Mesodermal cell (in vitro differentiated cells): Measurements from ENCODE around the gene NEGR1.
"Not testable (repeated sequence)": the region's sequence is repeated elsewhere in the genome, so short reads cannot be mapped to it uniquely, and the experiment has no call there.

Experiments used
- H3K27ac ChIP-seq: 2 replicates; pipeline ENCODE4 v1.7.0; 2013; ENCODE audit warnings: mild to moderate bottlenecking, low read depth, low read length, moderate library complexity; ENCODE audit not compliant: severe bottlenecking
- H3K36me3 ChIP-seq: 2 replicates; pipeline ENCODE4 v1.7.1; 2013; ENCODE audit warnings: mild to moderate bottlenecking, low read length, moderate library complexity; ENCODE audit not compliant: control insufficient read depth, insufficient read depth
- H3K4me1 ChIP-seq: one replicate; pipeline ENCODE4 v1.7.1; 2013; ENCODE audit warnings: mild to moderate bottlenecking, low read length; ENCODE audit not compliant: insufficient read depth, control insufficient read depth, poor library complexity, severe bottlenecking
- H3K4me3 ChIP-seq: 2 replicates; pipeline ENCODE4 v1.7.0; 2013; ENCODE audit warnings: low read length, control low read depth, mild to moderate bottlenecking; ENCODE audit not compliant: insufficient read depth, poor library complexity, severe bottlenecking; ENCODE audit errors: extremely low read depth
- H3K9me3 ChIP-seq: 2 replicates; pipeline ENCODE4 v1.7.1; 2013; ENCODE audit warnings: mild to moderate bottlenecking, low read length, moderate library complexity; ENCODE audit not compliant: control insufficient read depth
- WGBS, 2 experiments: methylation state at CpG; one replicate each; pipeline ENCODE4 v1.1.5; 2013; ENCODE audit warnings: missing lambda C conversion rate in 2 of 2; ENCODE audit not compliant: insufficient coverage in 2 of 2; 5-methylcytosine and 5-hydroxymethylcytosine counted together

NEGR1 gene

DNA sequence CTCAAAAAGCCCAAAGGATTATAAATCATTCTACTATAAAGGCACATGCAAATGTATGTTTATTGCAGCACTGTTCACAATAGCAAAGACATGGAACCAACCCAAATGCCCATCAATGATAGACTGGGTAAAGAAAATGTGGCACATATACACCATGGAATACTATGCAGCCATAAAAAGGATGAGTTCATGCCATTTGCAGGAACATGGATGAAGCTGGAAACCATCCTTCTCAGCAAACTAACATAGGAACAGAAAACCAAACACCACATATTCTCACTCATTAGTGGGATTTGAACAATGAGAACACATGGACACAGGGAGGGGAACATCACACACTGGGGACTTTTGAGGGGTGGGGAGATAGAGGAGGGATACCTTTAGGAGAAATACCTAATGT, 46.4 kb downstream of the NEGR1 start:
- H3K4me1 ChIP-seq, H3K27ac ChIP-seq, H3K9me3 ChIP-seq, H3K36me3 ChIP-seq, H3K4me3 ChIP-seq: not testable (repeated sequence)

DNA sequence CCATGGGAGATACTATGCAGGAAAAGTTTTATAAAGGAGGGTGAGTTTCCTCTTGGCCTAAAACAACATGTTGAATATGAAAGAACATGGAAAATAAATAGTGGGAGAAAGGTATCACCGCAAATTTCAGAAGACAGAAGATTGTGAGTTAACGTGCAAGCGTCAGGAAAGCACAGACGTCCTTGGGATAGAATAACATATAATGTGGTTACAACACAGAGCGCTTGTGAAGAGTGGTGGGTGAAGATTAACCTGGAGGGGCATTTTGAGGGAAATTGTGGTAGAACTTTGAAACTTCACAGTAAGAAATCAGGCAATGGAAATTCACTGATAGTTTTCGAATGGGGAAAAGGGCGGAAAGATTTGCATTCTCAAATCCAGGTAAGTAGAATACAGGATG, 47.3 kb downstream of the NEGR1 start:
- Histone ChIP-seq H3K4me1 (no peaks in the 10 kb centered on the region), H3K36me3 (no peaks in the 10 kb centered on the region), H3K9me3 (no peaks in the 10 kb centered on the region), H3K4me3 (no peak overlapping the region), H3K27ac (no peak overlapping the region)
- 90 to 97% methylated on average over 6 of the region's 7 CpGs for WGBS, 2 experiments

DNA sequence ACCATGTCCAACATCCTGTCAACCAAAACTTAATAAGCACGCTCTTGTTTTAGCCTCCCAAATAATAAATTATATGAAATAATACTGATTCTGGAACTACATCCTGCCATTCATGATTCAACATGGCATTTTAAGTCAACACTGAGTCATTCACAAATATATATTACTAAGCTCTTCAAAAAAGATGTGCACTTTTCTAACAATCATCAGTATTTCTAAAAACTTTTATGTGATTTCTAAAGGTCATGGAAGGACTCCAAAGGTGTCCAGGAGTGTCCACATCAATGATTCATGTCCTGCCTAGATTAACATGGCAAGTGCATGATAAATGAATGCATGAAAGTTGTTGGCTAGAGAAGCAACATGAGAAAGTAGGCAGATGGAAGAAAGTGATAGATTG, 51.6 kb downstream of the NEGR1 start:
- H3K36me3 ChIP-seq = no peaks in the 10 kb centered on the region
- H3K27ac ChIP-seq = no peak overlapping the region
- no peaks in the 10 kb centered on the region for H3K4me1 ChIP-seq
- no peak overlapping the region for H3K4me3 ChIP-seq
- no peaks in the 10 kb centered on the region for H3K9me3 ChIP-seq
- no CpG with 5 or more reads among the region's 1 CpG for WGBS, 2 experiments

DNA sequence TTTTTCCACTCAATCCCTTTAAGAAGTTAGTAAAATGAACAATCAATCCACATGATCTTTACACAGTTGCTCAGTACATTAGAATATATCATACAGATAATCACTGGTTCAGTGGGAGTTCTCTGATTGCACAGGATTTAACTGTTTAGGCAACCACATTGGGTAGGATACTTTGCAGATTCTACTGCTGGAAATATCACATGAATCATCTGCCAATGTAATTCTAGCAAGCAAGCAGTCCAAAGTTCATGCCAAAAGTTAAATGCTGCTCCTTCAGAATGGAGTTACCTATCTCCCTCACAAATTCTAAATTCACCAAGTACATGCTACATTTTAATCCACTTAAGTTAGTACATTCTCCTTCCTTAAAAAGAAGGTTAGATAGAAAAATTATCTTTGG, 52.4 kb downstream of the NEGR1 start:
- Histone ChIP-seq H3K9me3 (no peaks in the 10 kb centered on the region), H3K36me3 (no peaks in the 10 kb centered on the region), H3K4me1 (no peaks in the 10 kb centered on the region), H3K27ac (no peak overlapping the region), H3K4me3 (no peak overlapping the region)

DNA sequence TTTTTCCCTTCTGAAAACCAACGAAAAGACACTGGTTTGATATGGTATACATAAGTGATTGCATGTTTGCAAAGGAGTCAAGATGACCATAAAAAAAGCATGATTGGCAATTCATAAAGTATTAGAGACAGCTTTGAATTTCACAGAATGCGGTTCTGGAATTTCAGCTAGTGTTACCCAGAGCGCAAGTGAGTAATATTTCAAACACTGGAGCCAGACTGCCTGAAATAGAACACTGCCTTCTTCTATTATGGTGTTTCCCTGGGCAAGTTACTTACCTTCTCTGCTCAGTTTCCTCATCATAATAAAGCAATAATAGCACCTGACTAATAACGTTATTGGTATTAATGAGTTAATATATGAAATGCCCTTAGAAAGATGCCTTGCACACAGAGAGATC, 54.7 kb downstream of the NEGR1 start:
- no peaks in the 10 kb centered on the region for H3K4me1 ChIP-seq
- H3K27ac ChIP-seq = no peak overlapping the region
- H3K36me3 ChIP-seq = no peaks in the 10 kb centered on the region
- H3K4me3 ChIP-seq = no peak overlapping the region
- WGBS, 2 experiments = 93 to 100% methylated on average over 2 to 3 of the region's 4 CpGs
- H3K9me3 ChIP-seq = no peaks in the 10 kb centered on the region

DNA sequence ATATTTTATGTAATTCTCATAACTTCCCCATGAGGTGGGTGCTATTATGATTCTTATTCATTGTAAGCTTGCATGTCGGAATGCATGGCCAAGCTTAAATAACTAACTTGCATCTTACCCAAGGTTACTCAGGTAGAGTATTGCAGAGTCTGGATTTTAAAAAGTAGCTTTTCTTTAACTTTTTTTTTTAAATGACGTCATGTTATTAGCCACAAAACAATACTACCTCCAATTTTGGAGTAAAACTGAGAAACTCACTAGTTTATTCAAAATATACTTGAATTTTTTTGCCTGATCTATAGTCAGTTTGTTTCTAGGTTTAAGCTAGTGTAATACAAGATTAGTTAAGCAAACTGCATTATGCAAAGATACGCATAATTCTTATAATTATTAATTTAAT, 57.8 kb downstream of the NEGR1 start:
- H3K9me3 ChIP-seq = no peaks in the 10 kb centered on the region

DNA sequence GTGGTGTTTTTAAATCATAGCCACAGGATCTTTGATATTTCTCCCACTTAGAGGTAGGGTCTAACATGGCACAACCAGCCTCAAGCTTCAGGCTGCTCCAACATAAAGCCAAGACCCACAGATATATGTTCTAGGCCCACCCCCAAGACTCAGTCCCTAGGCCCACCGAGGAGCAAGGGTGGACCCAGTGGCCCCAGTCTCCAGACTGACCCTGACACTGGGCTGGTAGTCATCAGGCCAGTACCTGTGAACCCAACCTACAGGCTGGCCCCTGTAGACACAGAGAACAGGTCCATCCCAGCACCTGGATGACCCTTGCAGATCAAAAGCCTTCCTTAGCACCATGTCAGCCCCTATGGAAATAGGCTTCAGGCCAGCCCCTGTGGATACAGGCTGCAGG, 60.5 kb downstream of the NEGR1 start:
- Histone ChIP-seq H3K36me3 (no peaks in the 10 kb centered on the region), H3K9me3 (no peaks in the 10 kb centered on the region), H3K4me1 (no peaks in the 10 kb centered on the region), H3K4me3 (no peak overlapping the region), H3K27ac (no peak overlapping the region)
- WGBS, 2 experiments = 50 to 100% methylated on average over 1 of the region's 1 CpG

More for the DNA sequence above, 57.8 kb downstream of the NEGR1 start:
- Histone ChIP-seq H3K36me3 (no peaks in the 10 kb centered on the region), H3K27ac (no peak overlapping the region), H3K4me3 (no peak overlapping the region), H3K4me1 (no peaks in the 10 kb centered on the region)
- no CpG with 5 or more reads among the region's 3 CpGs for WGBS, 2 experiments

DNA sequence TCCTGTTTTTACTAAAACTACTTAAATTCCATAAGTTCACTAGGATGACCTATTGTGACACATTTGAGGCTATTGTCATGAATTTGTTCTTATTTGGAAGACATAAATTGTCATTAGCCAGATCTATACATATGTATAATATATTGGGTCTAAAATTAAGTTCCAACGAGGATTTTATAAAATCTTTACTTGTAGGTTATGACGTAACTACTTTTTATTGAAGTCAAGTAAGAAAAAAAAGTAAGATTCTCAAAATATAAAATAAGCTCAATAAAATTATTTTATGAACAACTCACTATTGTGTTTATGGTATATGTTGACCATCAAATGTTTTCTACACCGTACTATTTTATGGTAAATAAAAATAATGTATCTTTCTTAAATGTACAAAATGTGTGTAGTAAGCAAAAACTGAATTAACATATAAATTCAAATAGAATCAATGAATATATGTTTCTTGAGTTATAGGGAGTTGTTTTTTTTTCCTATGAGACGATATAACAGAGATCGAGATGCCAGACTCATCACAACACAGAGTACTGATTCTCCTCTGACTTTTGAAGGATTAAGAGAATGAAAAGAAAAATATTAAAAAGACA, 64.1 kb downstream of the NEGR1 start:
- H3K9me3 ChIP-seq = no peaks in the 10 kb centered on the region
- no peaks in the 10 kb centered on the region for H3K4me1 ChIP-seq
- WGBS, 2 experiments = no CpG with 5 or more reads among the region's 5 CpGs
- no peak overlapping the region for H3K27ac ChIP-seq
- no peak overlapping the region for H3K4me3 ChIP-seq
- H3K36me3 ChIP-seq = no peaks in the 10 kb centered on the region

DNA sequence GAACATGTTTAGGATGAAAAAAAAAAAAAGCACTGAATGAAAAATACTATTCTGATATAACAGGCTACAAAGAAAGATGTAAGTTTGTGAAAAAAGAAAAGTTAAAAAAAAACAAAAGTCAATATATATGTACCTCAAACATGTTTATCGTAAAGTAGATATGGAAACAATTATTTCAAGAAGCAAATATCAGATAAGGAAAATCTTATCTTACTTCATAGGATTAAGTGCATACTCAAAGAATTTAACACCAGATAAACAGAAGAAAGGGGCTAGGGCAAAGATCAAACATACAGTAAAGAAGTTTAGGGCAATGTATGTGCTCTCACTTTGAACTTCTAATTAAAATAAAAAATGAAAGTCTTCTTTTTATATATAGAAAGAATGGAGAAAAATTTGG, 75.3 kb downstream of the NEGR1 start:
- Histone ChIP-seq H3K36me3 (no peaks in the 10 kb centered on the region), H3K4me3 (no peak overlapping the region), H3K9me3 (no peaks in the 10 kb centered on the region), H3K4me1 (no peaks in the 10 kb centered on the region), H3K27ac (no peak overlapping the region)
- no CpG with 5 or more reads among the region's 1 CpG for WGBS, 2 experiments

DNA sequence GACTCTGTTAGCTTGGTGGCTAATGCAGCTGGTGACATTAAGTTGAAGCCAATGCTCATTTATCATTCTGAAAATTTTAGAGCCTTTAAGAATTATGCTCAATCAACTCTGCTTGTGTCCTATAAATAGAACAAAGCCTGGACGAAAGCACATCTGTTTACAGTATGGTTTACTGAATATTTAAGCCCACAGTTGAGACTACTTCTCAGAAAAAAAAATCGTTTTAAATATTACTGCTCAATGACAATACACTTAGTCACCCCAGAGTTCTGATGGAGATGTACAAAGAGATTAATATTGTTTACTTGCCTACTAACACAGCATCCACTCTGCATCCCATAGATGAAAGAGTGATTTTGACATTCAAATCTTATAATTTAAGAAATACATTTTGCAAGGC, 79.6 kb downstream of the NEGR1 start:
- no peak overlapping the region for H3K4me3 ChIP-seq
- H3K27ac ChIP-seq = no peak overlapping the region
- no peaks in the 10 kb centered on the region for H3K9me3 ChIP-seq
- WGBS, 2 experiments = no CpG with 5 or more reads among the region's 2 CpGs
- no peaks in the 10 kb centered on the region for H3K36me3 ChIP-seq
- no peaks in the 10 kb centered on the region for H3K4me1 ChIP-seq

DNA sequence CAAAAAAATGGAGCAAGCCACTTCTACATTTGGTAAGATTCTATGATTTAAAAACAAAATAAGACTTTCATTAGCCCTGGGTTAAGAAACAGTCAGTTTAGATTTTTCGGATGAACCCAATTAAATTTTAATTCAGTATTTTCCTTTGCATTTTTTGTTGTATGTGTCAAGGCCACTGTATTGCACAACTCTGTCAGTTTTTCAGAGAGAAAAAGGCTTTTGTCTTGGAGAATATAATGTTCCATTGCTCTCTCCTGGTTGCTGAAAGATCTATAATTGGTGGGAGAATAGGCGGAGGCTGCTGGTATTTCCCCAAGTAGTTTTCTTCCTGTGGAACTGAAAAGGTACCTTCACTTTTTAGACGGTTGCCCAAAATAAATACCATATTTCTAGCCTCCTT, 84.6 kb downstream of the NEGR1 start:
- H3K27ac ChIP-seq = no peak overlapping the region
- no peak overlapping the region for H3K4me3 ChIP-seq
- H3K4me1 ChIP-seq = no peaks in the 10 kb centered on the region
- no peaks in the 10 kb centered on the region for H3K9me3 ChIP-seq
- 83% methylated on average over 1 of the region's 3 CpGs; no CpG with 5 or more reads in 1 of the 2 experiments for WGBS, 2 experiments
- no peaks in the 10 kb centered on the region for H3K36me3 ChIP-seq
